ENCODE measurements around the gene C4A. TPM values are rescaled to one million over a fixed set of nuclear protein-coding genes. Genes with fewer than 3 reads are reported as not detected.
A peak's percentile ranks its signal among the peaks of the same experiment; 100 is the strongest.

Gene C4A
- total and polyA plus RNA-seq, 2 of the 13 experiments (the other 11 are each of a cell fraction or from before 2014, with no cell fraction given), result 165 to 478 TPM

GRCh38 chr6:31958741-31959739, 22.8 kb upstream of the C4A start, which contains the start of the genes NELFE and SKIC2 (continued):
- TF ChIP-seq ZFP90 (CRISPR knock-in tag; IDR thresholded peaks at IDR 0.05; ENCODE audit: borderline replicate concordance), result peak; percentile 98
- TF ChIP-seq ZBTB7B (CRISPR knock-in tag; IDR thresholded peaks at IDR 0.05), result 0 out of 2 replicates have a peak, but pooled peaks have one; percentile 2
- TF ChIP-seq GMEB2 (CRISPR knock-in tag; IDR thresholded peaks at IDR 0.05; ENCODE audit: low read depth), result peak; percentile 86
- TF ChIP-seq ZNF598 (CRISPR knock-in tag; IDR thresholded peaks at IDR 0.05; ENCODE audit: borderline replicate concordance), result peak; percentile 83; the same call in 1 of the 2 replicates
- TF ChIP-seq IKZF4 (CRISPR knock-in tag; IDR thresholded peaks at IDR 0.05; ENCODE audit: borderline replicate concordance, low read depth, not compliant biosample characterization), result no peak
- TF ChIP-seq SNAPC4 (CRISPR knock-in tag; IDR thresholded peaks at IDR 0.05), result 0 out of 2 replicates have a peak, but pooled peaks have one; percentile 61
- TF ChIP-seq ZNF550 (CRISPR knock-in tag; IDR thresholded peaks at IDR 0.05; ENCODE audit: borderline replicate concordance), result no peak
- TF ChIP-seq ZFAT (CRISPR knock-in tag; conservative IDR thresholded peaks at IDR 0.05), result no peak
- TF ChIP-seq ZZZ3 (CRISPR knock-in tag; IDR thresholded peaks at IDR 0.05; ENCODE audit: borderline replicate concordance), result peak; percentile 77
- TF ChIP-seq ZBTB42 (CRISPR knock-in tag; IDR thresholded peaks at IDR 0.05), result no peak
- TF ChIP-seq ZNF383 (CRISPR knock-in tag; IDR thresholded peaks at IDR 0.05; ENCODE audit: borderline replicate concordance), result no peak
- no peak for TF ChIP-seq ZNF646 (CRISPR knock-in tag; IDR thresholded peaks at IDR 0.05)

All from HepG2 (cell line).